Measurements from ENCODE around the gene MAPK14. TPM values are rescaled to one million over a fixed set of nuclear protein-coding genes. Genes with fewer than 3 reads are reported as not detected.
"Not testable (repeated sequence)": the region's sequence is repeated elsewhere in the genome, so short reads cannot be mapped to it uniquely, and the experiment has no call there.

The MAPK14 gene
- total RNA-seq, 2 experiments from 2014 or later = 40.7 TPM

DNA sequence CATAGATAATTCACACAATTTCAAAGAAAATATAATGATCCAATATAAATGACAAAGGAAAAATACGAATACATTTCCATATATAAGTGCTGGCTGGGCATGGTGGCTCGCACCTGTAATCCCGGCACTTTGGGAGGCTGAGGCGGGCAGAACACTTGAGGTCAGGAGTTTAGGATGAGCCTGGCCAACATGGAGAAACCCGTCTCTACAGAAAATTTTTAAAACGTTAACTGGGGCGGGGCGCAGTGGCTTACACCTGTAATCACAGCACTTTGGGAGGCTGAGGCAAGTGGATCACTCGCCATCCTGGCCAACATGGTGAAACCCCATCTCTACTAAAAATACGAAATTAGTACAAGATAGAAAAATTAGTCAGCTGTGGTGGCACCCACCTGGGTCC is 87.8 kb downstream of the MAPK14 start:
- Mint-ChIP-seq H3K27me3 (no peaks in the 10 kb centered on the region), H3K27ac (peak overlapping the region; percentile 87), H3K36me3 (peaks cover 39% of the 10 kb centered on the region), H3K4me3 (no peak overlapping the region), H3K4me1 (peaks cover 67% of the 10 kb centered on the region), H3K9me3 (peaks cover 4% of the 10 kb centered on the region)
- no peak for DNase-seq

DNA sequence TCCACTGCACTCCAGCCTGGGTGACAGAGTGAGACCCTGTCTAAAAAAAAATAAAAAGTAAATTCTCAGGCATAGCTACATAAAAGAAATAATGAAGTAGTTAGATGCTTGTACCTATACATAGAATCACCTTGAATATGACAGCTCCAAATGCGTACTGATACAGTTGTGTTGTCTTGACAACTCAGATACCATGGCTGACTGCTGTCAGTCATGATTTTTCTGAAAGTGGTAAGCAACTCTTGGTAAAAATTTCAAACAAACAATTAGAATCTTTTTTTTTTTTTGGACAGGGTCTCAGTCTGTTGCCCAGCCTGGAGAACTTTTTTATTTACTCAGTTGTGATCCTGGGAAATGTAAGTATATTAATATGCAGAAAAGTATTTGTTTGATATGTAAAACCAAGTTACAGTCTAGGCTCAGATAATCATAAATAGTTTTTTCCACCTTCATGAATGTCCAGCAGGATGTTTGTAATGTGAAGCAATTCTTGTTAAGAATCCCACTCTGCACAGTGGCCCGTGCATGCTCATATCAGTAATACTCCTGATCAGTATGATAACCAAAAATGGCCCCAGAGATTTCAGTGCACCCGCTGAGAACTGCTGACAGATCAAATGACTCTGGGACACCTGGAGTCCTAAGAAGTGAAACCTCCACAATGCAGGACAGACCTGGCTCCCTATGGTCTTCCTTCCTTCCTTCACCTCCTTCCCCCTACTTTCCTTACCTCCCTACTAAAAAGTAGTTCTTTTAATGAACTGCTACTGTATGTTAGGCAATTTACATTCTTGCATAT is 88.7 kb downstream of the MAPK14 start:
- no peak overlapping the region for H3K4me3 Mint-ChIP-seq
- H3K27me3 Mint-ChIP-seq = no peaks in the 10 kb centered on the region
- peaks cover 75% of the 10 kb centered on the region for H3K4me1 Mint-ChIP-seq
- peak overlapping the region; percentile 36 for H3K27ac Mint-ChIP-seq
- H3K9me3 Mint-ChIP-seq = peaks cover 4% of the 10 kb centered on the region
- DNase-seq = no peak
- H3K36me3 Mint-ChIP-seq = peaks cover 39% of the 10 kb centered on the region

DNA sequence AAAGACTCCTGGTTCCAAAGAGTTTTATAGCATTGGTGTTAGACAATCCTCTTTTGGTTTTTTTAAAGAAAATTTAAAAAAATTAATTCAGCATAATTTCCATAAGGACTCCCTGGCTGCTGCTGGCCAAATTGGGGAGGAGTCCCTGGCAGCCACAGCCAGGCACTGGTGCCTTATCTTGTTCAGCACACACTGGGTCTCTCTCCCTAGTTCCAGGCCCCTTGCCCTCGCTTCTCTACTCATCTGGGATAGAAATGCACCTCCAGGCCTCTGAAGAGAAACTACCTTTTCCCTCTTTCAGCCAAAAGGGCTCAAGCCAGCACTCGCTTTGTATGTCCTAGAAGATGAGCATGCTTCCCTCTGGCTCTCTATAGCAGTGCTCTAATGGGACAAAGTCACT is 89.3 kb downstream of the MAPK14 start:
- no peaks in the 10 kb centered on the region for H3K27me3 Mint-ChIP-seq
- no peak overlapping the region for H3K27ac Mint-ChIP-seq
- H3K4me3 Mint-ChIP-seq = no peak overlapping the region
- peaks cover 82% of the 10 kb centered on the region for H3K4me1 Mint-ChIP-seq
- peaks cover 4% of the 10 kb centered on the region for H3K9me3 Mint-ChIP-seq
- peaks cover 36% of the 10 kb centered on the region for H3K36me3 Mint-ChIP-seq
- DNase-seq = no peak

DNA sequence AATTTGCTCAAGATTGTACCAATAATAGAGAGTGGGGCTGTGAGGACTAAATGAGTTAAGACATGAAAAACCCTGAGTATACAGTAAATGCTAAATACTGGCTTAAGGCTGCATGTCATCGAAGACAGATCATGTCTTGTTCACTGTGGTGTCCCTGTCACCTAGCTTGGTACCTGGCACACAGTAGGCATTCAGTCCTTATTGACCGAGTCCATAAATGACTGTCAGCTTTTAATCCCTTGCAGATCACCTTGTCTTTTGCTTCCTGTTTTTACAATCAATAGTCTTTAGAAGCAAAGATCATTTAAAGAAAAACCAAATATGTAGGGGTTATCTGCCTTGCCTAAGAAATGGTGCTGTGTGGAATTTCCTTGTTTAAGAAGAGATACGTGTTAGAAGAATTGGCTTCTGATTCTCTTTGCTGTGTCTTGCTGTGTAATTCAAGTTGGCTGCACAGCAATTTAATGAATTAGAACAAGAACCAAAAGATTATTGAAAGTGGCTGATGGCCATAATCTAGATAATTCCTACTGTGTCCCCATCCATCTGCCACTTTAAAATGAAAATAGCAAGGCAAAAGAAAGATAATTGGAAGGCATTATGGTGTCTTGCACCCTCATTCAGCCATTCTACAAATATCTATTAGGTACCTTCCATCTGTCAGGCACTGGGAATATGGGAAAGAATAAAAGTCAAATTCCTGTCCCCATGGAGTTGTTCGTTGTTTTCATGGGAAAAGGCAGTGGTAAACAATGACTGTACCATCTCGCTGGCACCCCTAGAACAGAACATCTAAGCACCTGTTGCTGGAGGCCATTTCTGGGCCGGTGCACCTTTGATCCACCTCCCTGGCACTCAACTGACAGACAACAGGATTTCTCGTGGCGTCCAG is 90.3 kb downstream of the MAPK14 start:
- Mint-ChIP-seq H3K4me3 (no peak overlapping the region), H3K27ac (peak overlapping the region; percentile 75), H3K4me1 (peaks cover 85% of the 10 kb centered on the region), H3K9me3 (peaks cover 4% of the 10 kb centered on the region), H3K36me3 (peaks cover 34% of the 10 kb centered on the region), H3K27me3 (no peaks in the 10 kb centered on the region)
- DNase-seq = no peak

DNA sequence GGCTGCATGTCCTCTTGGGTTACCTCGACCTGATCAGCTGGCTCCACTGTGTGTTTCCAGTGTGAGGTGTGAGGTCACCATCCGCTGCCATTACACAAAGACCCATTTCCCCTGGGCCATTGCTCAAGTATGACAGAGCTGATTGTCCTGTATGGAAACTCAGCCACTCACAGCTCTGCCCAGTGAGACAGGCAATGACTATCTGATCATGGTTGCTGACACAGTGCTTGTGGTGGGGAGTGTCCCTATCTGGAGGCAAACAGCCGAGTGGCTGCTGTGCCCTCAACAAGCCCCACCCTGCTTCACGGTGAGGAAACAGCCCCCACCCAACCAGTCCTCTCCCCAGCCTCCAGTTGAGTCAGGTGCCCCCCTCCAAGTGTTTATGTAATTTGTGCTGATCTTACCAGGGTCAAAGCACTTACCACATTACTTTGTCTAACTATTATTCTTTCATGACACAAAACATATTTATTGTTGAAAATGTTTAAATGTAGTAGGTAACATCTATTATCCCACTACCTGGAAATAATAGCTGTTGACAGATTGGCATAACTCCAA is 91.0 kb downstream of the MAPK14 start:
- no peaks in the 10 kb centered on the region for H3K27me3 Mint-ChIP-seq
- H3K27ac Mint-ChIP-seq = peak overlapping the region; percentile 75
- H3K9me3 Mint-ChIP-seq = peaks cover 4% of the 10 kb centered on the region
- peaks cover 34% of the 10 kb centered on the region for H3K36me3 Mint-ChIP-seq
- H3K4me3 Mint-ChIP-seq = no peak overlapping the region
- peaks cover 88% of the 10 kb centered on the region for H3K4me1 Mint-ChIP-seq
- peak; percentile 53 for DNase-seq

DNA sequence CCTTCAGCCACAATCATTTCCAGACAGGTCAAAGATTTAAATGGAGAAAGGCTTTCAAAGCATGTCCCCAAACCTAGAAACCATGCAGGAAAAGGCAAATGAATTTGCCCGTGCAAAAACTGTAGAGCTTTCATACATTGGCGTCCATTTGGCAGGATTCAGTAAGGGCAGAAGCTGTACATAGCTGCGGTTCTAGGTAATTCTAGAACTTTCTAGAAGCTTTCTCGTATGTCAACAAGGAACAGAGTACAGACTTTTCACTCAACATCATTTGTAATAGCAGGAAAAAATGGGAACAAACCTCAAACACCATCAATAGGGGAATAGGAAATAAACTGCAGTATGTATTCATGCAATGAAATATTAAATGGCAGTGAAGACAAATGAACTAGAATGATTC is 91.6 kb downstream of the MAPK14 start:
- peaks cover 86% of the 10 kb centered on the region for H3K4me1 Mint-ChIP-seq
- peaks cover 4% of the 10 kb centered on the region for H3K9me3 Mint-ChIP-seq

DNA sequence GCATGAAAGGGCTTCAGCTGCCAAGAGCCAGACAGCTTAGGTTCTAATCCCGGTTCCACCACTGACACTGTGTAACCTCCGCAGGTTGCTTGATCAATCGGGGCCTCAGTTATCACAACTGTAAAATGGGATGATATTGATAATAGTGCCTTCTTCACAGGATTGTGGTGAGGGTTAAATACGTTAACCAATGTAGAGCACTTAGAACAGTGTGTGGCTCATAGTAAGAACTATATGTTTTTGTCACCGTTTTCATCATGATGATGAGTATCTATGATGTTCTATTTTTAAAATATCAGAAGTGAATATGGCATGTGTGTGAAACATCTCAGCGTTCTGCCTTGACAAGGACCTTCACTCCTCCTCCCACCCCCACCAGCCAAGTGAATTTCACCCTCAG is 92.4 kb downstream of the MAPK14 start:
- peaks cover 4% of the 10 kb centered on the region for H3K9me3 Mint-ChIP-seq
- peaks cover 31% of the 10 kb centered on the region for H3K36me3 Mint-ChIP-seq
- peaks cover 79% of the 10 kb centered on the region for H3K4me1 Mint-ChIP-seq

More for the DNA sequence above, 91.6 kb downstream of the MAPK14 start:
- Mint-ChIP-seq H3K27ac (peak overlapping the region; percentile 75), H3K27me3 (no peaks in the 10 kb centered on the region), H3K36me3 (peaks cover 31% of the 10 kb centered on the region), H3K4me3 (no peak overlapping the region)
- DNase-seq = no peak

DNA sequence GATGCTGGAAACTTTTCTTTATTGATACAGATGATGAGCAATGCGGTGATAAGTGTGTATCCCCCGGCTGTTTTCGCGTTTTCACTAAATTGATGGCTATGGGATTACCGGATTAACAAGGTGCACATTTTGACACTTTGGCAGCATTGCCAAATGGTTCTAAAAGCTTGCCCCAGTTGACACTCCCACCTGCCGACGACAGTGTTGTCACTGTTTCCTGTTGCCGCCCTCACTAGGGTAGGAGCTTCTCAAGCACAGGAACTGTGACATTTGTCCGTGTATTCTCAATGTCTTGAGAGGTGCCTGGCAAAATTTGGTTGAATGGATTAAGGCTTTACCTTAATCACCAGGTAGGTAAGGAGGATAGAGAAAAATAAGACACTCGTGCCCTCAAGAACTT is 92.9 kb downstream of the MAPK14 start:
- peaks cover 4% of the 10 kb centered on the region for H3K9me3 Mint-ChIP-seq

More for the DNA sequence above, 92.4 kb downstream of the MAPK14 start:
- Mint-ChIP-seq H3K4me3 (peak overlapping the region; percentile 7), H3K27ac (peak overlapping the region; percentile 96), H3K27me3 (no peaks in the 10 kb centered on the region)
- DNase-seq = no peak

DNA sequence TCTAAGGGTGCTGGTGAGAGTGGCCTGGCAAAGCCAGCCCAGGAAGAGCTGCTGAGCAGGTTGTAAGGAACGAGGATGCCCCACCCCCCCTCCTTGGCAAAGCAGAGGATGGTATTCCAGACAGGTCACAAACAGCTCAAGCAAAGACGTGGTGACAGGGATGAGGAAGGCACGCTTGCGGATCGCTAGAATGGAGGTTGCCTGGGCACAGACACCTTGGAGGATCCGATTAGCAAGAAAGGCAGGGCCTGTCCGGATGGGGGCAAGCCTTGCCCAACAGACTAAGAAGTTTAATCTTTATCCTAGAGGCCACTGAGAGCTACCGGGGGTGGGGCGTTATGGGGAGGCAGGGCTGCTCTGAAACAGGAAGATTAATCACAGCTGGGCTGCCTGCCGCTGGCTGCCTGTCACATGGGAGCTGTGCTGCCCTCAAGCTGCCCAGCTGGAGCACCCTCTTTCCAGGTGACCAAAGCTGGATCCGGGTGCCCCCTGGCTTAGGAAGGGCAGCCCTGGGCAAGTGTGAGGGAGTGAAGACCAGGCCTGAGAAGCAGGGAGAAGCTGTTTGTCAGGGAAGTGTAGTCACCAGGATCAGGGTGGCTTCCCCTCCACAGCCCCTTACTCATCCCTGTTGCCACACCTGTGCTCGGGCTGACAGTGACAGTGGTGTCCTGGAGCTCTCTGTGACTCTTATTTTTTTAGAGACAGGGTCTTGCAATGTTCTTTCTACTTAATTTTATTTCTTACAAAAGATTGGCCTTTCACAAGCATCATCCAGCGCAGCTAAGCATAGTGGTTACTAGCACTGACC is 93.6 kb downstream of the MAPK14 start:
- H3K36me3 Mint-ChIP-seq = peaks cover 31% of the 10 kb centered on the region
- peaks cover 4% of the 10 kb centered on the region for H3K9me3 Mint-ChIP-seq
- H3K27me3 Mint-ChIP-seq = no peaks in the 10 kb centered on the region
- peak; percentile 57 for DNase-seq
- peak overlapping the region; percentile 96 for H3K27ac Mint-ChIP-seq
- H3K4me1 Mint-ChIP-seq = peaks cover 74% of the 10 kb centered on the region
- peak overlapping the region; percentile 71 for H3K4me3 Mint-ChIP-seq

More for the DNA sequence above, 92.9 kb downstream of the MAPK14 start:
- H3K4me3 Mint-ChIP-seq = peak overlapping the region; percentile 71
- H3K36me3 Mint-ChIP-seq = peaks cover 31% of the 10 kb centered on the region
- peak; percentile 67 for DNase-seq
- no peaks in the 10 kb centered on the region for H3K27me3 Mint-ChIP-seq
- H3K4me1 Mint-ChIP-seq = peaks cover 74% of the 10 kb centered on the region
- peak overlapping the region; percentile 96 for H3K27ac Mint-ChIP-seq

DNA sequence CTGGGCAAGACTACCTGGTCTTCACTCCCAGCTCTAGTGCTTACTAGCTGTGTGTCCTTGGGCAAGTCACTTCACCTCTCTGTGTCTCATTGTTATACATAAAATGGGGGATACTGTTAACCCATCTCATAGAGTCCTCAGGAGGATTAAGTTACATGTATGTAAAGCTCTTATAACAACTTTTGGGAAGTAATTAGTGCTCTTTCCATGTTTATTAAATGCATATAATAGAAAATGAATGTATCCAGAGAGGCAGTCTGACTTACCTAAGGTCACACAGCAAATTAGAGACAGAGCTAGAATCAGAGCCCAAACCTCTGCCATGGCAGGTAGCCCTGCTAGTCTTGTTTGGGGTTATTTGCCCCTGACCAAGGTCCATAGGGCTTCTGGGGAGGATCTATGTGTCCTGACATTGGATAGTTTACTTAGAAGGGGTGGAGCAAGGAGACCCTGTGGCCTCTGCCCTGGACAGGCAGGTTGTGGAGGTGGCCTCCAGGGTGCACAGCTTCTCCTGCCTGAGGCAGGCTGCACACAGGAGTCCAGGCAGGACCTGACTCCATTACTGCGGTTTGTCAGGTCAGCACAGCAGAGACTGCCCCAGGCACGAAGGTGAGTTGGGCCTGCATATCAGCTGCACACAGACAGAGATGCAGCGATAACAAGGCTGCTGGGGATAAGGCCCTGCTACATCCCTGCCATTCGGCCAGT is 94.3 kb downstream of the MAPK14 start:
- no peaks in the 10 kb centered on the region for H3K27me3 Mint-ChIP-seq
- peaks cover 29% of the 10 kb centered on the region for H3K36me3 Mint-ChIP-seq
- H3K4me1 Mint-ChIP-seq = peaks cover 76% of the 10 kb centered on the region
- DNase-seq = no peak
- peak overlapping the region; percentile 96 for H3K27ac Mint-ChIP-seq
- no peak overlapping the region for H3K4me3 Mint-ChIP-seq
- H3K9me3 Mint-ChIP-seq = peaks cover 4% of the 10 kb centered on the region

DNA sequence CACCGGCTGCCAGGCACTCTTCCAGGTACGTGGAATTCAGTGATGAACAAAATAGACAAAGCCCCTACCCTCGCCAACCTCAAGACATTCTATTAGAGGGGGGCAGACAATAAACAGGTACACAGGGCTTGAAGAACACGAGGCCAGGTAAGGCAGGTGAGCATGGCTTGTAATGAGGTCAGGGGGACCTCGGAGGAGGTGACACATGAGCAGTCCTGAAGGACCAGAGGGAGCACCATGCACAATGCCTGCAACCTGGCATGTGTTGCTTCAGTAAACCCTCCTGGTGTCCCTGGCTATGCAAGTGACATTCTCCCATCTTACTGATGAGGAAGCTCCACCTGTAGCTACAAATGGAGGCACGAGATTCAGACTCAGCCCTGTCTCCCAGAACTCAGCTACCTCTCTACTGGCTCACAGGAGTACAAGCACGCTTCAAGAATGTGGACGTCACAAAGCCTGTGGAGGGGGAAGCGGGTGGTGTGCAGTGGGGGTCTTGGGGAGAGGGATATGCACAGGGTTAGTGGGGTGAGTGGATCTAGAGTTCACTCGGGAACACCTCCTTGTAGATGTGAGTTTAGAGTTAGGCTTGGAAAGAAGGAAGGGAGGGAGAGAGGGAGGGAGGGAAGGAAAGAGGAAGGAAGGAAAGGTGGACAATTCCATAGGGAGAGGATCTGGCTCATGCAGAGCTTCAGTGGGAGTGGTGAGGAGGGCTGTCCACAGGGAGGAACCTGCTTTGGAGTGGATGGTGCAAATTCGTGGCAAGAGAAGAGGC is 95.1 kb downstream of the MAPK14 start:
- no peak for DNase-seq
- peaks cover 4% of the 10 kb centered on the region for H3K9me3 Mint-ChIP-seq
- peak overlapping the region; percentile 79 for H3K27ac Mint-ChIP-seq
- H3K4me3 Mint-ChIP-seq = no peak overlapping the region
- H3K36me3 Mint-ChIP-seq = peaks cover 24% of the 10 kb centered on the region
- peaks cover 72% of the 10 kb centered on the region for H3K4me1 Mint-ChIP-seq
- no peaks in the 10 kb centered on the region for H3K27me3 Mint-ChIP-seq

DNA sequence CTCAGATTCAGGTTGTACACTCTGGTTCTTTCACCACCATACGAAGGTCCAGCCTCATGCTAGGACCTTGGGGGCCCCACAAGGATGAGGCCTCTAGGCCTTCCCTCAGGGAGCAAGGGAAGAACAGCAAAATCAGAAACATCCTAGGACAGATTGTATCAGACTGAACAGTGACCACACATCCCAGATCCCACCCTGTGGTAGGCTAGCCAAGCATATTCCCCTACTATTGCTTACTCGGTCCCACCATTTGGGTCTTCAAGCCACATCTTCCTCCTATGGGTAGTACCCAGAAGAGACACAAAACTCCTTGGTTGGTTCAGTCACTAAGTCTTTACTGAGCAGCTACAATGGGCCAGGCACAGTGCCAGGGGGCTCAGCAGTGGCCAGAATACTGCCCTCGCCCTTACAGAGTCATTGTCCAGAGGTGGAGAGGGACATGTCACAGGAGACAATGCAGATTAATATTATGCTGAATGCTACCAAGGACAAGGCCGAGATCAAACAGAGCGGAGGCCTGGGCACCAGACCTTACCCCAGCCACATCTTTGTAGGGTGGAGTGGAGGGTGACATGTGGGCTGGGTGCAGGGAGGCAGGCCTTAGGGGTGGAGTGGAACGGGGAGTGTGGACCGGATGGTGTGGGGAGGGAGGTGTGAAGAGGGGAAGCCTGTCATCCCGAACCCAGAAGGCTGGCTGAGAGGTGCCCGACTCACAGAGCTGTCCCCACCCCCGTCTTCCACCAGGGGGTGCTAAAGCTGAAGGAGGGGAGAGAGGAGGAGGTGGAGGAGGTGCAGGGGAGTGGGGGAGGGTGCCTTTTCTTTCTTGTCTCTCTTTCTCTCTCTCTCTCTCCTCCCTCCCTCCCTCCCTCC is 95.9 kb downstream of the MAPK14 start:
- Mint-ChIP-seq H3K4me1 (peaks cover 72% of the 10 kb centered on the region), H3K27ac (peak overlapping the region; percentile 79), H3K36me3 (peaks cover 17% of the 10 kb centered on the region), H3K27me3 (no peaks in the 10 kb centered on the region), H3K9me3 (peaks cover 4% of the 10 kb centered on the region), H3K4me3 (no peak overlapping the region)
- DNase-seq = peak; percentile 89

DNA sequence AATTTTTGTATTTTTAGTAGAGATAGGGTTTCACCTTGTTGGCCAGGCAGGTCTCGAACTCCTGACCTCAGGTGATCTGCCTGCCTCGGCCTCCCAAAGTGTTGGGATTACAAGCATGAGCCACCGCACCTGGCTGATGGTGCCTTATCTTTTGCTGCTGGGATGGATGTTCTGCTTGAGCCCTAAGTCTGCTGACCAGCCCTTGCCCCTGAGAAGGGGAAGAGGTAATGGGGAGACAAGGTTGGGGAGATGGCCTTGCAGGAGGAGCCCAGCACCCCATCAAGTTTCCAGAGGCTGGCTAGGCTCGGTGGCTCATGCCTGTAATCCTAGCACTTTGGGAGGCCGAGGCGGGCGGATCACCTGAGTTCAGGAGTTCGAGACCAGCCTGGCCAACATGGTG is 96.7 kb downstream of the MAPK14 start:
- not testable (repeated sequence) for H3K36me3 Mint-ChIP-seq

More for the DNA sequence above, 96.7 kb downstream of the MAPK14 start:
- Mint-ChIP-seq H3K4me1 (peaks cover 73% of the 10 kb centered on the region), H3K4me3 (peak overlapping the region; percentile 45)
- DNase-seq, H3K27me3 Mint-ChIP-seq, H3K27ac Mint-ChIP-seq, H3K9me3 Mint-ChIP-seq: not testable (repeated sequence)
